ENCODE results near the gene NT5C1A.

NT5C1A gene

GRCh38 chr1:39713557-39713956 lies 41.6 kb upstream of the NT5C1A start:
- peaks cover 2 to 42% (median 23%) of the 10 kb centered on the region in 3 experiments for H3K27me3 ChIP-seq (ENCODE audit: control insufficient read depth in 3 of 3, insufficient read depth in 3 of 3, low read depth in 1 of 3, low read length in 3 of 3)
- H3K27ac ChIP-seq (replicated peaks; ENCODE audit: low read length), result no peak overlapping the region
- no peak for DNase-seq (ENCODE audit: low spot score)

GRCh38 chr1:39711966-39712340 lies 40.0 kb upstream of the NT5C1A start:
- Histone ChIP-seq H3K79me1 (ENCODE audit: low read depth, low read length) (no peaks in the 10 kb centered on the region), H3K4me1 (ENCODE audit: control insufficient read depth in 2 of 2, insufficient read depth in 1 of 2, low read depth in 1 of 2, low read length in 2 of 2) (peaks cover 7 to 8% of the 10 kb centered on the region in 2 donors), H3K36me3 (replicated peaks in 1 of 2; ENCODE audit: control insufficient read depth in 2 of 2, insufficient read depth in 2 of 2, low read length in 2 of 2) (no peaks in the 10 kb centered on the region), H3K4ac (ENCODE audit: low read length) (no peak overlapping the region), H4K91ac (ENCODE audit: low read depth, low read length, poor library complexity) (no peak overlapping the region), H2BK5ac (ENCODE audit: low read length) (no peak overlapping the region), H2AK5ac (ENCODE audit: low read depth, low read length) (no peak overlapping the region), H4K8ac (ENCODE audit: low read depth, low read length) (no peak overlapping the region), H3K9ac (ENCODE audit: low read depth, low read length, poor library complexity) (no peak overlapping the region), H3K23ac (ENCODE audit: low read depth, low read length, poor library complexity) (no peak overlapping the region), H3K4me2 (ENCODE audit: insufficient read depth, low read length, poor library complexity, severe bottlenecking) (no peak overlapping the region), H3K14ac (ENCODE audit: low read length) (no peak overlapping the region), H3K9me3 (replicated peaks in 1 of 2; ENCODE audit: control insufficient read depth in 2 of 2, insufficient read depth in 1 of 2, low read depth in 1 of 2, low read length in 2 of 2) (no peaks in the 10 kb centered on the region), H2BK15ac (ENCODE audit: low read length) (no peak overlapping the region), H2AFZ (ENCODE audit: low read length) (peak overlapping the region; percentile 54), H2BK120ac (ENCODE audit: low read depth, low read length) (no peak overlapping the region), H2BK12ac (ENCODE audit: low read length) (no peak overlapping the region), H3K27me3 (ENCODE audit: control insufficient read depth in 3 of 3, insufficient read depth in 3 of 3, low read depth in 1 of 3, low read length in 3 of 3) (peaks cover 0 to 39% (median 14%) of the 10 kb centered on the region in 3 experiments), H3K4me3 (ENCODE audit: low read length in 2 of 2) (no peak overlapping the region), H3K27ac (replicated peaks; ENCODE audit: low read length) (no peak overlapping the region), H3K18ac (ENCODE audit: low read length) (no peak overlapping the region)
- WGBS, 2 donors (ENCODE audit: extremely low coverage in 2 of 2, insufficient read length in 2 of 2, insufficient replicate concordance in 1 of 2), result no CpG with 5 or more reads among the region's 6 CpGs
- no peak for DNase-seq (ENCODE audit: low spot score)

More at GRCh38 chr1:39713557-39713956, 41.6 kb upstream of the NT5C1A start:
- Histone ChIP-seq H3K79me1 (ENCODE audit: low read depth, low read length) (no peaks in the 10 kb centered on the region), H4K91ac (ENCODE audit: low read depth, low read length, poor library complexity) (no peak overlapping the region), H3K4me2 (ENCODE audit: insufficient read depth, low read length, poor library complexity, severe bottlenecking) (no peak overlapping the region), H4K8ac (ENCODE audit: low read depth, low read length) (no peak overlapping the region), H2BK12ac (ENCODE audit: low read length) (no peak overlapping the region), H2AK5ac (ENCODE audit: low read depth, low read length) (no peak overlapping the region), H3K9me3 (replicated peaks in 1 of 2; ENCODE audit: control insufficient read depth in 2 of 2, insufficient read depth in 1 of 2, low read depth in 1 of 2, low read length in 2 of 2) (no peaks in the 10 kb centered on the region), H3K4me1 (ENCODE audit: control insufficient read depth in 2 of 2, insufficient read depth in 1 of 2, low read depth in 1 of 2, low read length in 2 of 2) (peaks cover 7 to 8% of the 10 kb centered on the region in 2 donors), H3K9ac (ENCODE audit: low read depth, low read length, poor library complexity) (no peak overlapping the region), H2BK120ac (ENCODE audit: low read depth, low read length) (no peak overlapping the region), H2AFZ (ENCODE audit: low read length) (no peak overlapping the region), H3K23ac (ENCODE audit: low read depth, low read length, poor library complexity) (no peak overlapping the region), H3K18ac (ENCODE audit: low read length) (no peak overlapping the region), H3K4me3 (ENCODE audit: low read length in 2 of 2) (no peak overlapping the region), H3K14ac (ENCODE audit: low read length) (no peak overlapping the region), H3K4ac (ENCODE audit: low read length) (no peak overlapping the region), H3K36me3 (replicated peaks in 1 of 2; ENCODE audit: control insufficient read depth in 2 of 2, insufficient read depth in 2 of 2, low read length in 2 of 2) (no peaks in the 10 kb centered on the region), H2BK15ac (ENCODE audit: low read length) (no peak overlapping the region), H2BK5ac (ENCODE audit: low read length) (no peak overlapping the region)
- WGBS, 2 donors (ENCODE audit: extremely low coverage in 2 of 2, insufficient read length in 2 of 2, insufficient replicate concordance in 1 of 2), result no CpG with 5 or more reads among the region's 5 CpGs

GRCh38 chr1:39711104-39711965 lies 39.4 kb upstream of the NT5C1A start:
- Histone ChIP-seq H3K9me3 (replicated peaks in 1 of 2; ENCODE audit: control insufficient read depth in 2 of 2, insufficient read depth in 1 of 2, low read depth in 1 of 2, low read length in 2 of 2) (no peaks in the 10 kb centered on the region), H3K4me2 (ENCODE audit: insufficient read depth, low read length, poor library complexity, severe bottlenecking) (no peak overlapping the region), H3K23ac (ENCODE audit: low read depth, low read length, poor library complexity) (no peak overlapping the region), H4K8ac (ENCODE audit: low read depth, low read length) (no peak overlapping the region), H2BK5ac (ENCODE audit: low read length) (no peak overlapping the region), H3K14ac (ENCODE audit: low read length) (no peak overlapping the region), H3K27me3 (ENCODE audit: control insufficient read depth in 3 of 3, insufficient read depth in 3 of 3, low read depth in 1 of 3, low read length in 3 of 3) (peaks cover 0 to 38% (median 12%) of the 10 kb centered on the region in 3 experiments), H3K79me1 (ENCODE audit: low read depth, low read length) (no peaks in the 10 kb centered on the region), H3K18ac (ENCODE audit: low read length) (peak overlapping the region; percentile 15), H3K9ac (ENCODE audit: low read depth, low read length, poor library complexity) (no peak overlapping the region), H3K36me3 (replicated peaks in 1 of 2; ENCODE audit: control insufficient read depth in 2 of 2, insufficient read depth in 2 of 2, low read length in 2 of 2) (no peaks in the 10 kb centered on the region), H4K91ac (ENCODE audit: low read depth, low read length, poor library complexity) (no peak overlapping the region), H2BK15ac (ENCODE audit: low read length) (no peak overlapping the region), H3K4me3 (ENCODE audit: low read length in 2 of 2) (no peak overlapping the region), H3K27ac (replicated peaks; ENCODE audit: low read length) (no peak overlapping the region), H2BK12ac (ENCODE audit: low read length) (no peak overlapping the region), H2BK120ac (ENCODE audit: low read depth, low read length) (no peak overlapping the region), H2AFZ (ENCODE audit: low read length) (peak overlapping the region; percentile 54), H3K4ac (ENCODE audit: low read length) (no peak overlapping the region), H2AK5ac (ENCODE audit: low read depth, low read length) (no peak overlapping the region), H3K4me1 (ENCODE audit: control insufficient read depth in 2 of 2, insufficient read depth in 1 of 2, low read depth in 1 of 2, low read length in 2 of 2) (peaks cover 7 to 8% of the 10 kb centered on the region in 2 donors)
- WGBS, 2 donors (ENCODE audit: extremely low coverage in 2 of 2, insufficient read length in 2 of 2, insufficient replicate concordance in 1 of 2), result no CpG with 5 or more reads among the region's 12 CpGs
- no peak for DNase-seq (ENCODE audit: low spot score)

- Histone ChIP-seq H3K4me2 (ENCODE audit: insufficient read depth, low read length, poor library complexity, severe bottlenecking) (no peak overlapping the region), H3K18ac (ENCODE audit: low read length) (no peak overlapping the region), H3K9me3 (replicated peaks in 1 of 2; ENCODE audit: control insufficient read depth in 2 of 2, insufficient read depth in 1 of 2, low read depth in 1 of 2, low read length in 2 of 2) (no peaks in the 10 kb centered on the region), H4K91ac (ENCODE audit: low read depth, low read length, poor library complexity) (no peak overlapping the region), H3K4me3 (ENCODE audit: low read length in 2 of 2) (no peak overlapping the region), H2BK120ac (ENCODE audit: low read depth, low read length) (no peak overlapping the region), H3K23ac (ENCODE audit: low read depth, low read length, poor library complexity) (no peak overlapping the region), H3K4me1 (ENCODE audit: control insufficient read depth in 2 of 2, insufficient read depth in 1 of 2, low read depth in 1 of 2, low read length in 2 of 2) (peaks cover 7 to 8% of the 10 kb centered on the region in 2 donors), H3K14ac (ENCODE audit: low read length) (no peak overlapping the region), H3K27ac (replicated peaks; ENCODE audit: low read length) (no peak overlapping the region), H3K4ac (ENCODE audit: low read length) (no peak overlapping the region), H2BK5ac (ENCODE audit: low read length) (no peak overlapping the region), H3K27me3 (ENCODE audit: control insufficient read depth in 3 of 3, insufficient read depth in 3 of 3, low read depth in 1 of 3, low read length in 3 of 3) (peaks cover 0 to 39% (median 7%) of the 10 kb centered on the region in 3 experiments), H3K36me3 (replicated peaks in 1 of 2; ENCODE audit: control insufficient read depth in 2 of 2, insufficient read depth in 2 of 2, low read length in 2 of 2) (no peaks in the 10 kb centered on the region), H2BK15ac (ENCODE audit: low read length) (no peak overlapping the region), H3K79me1 (ENCODE audit: low read depth, low read length) (no peaks in the 10 kb centered on the region), H2AFZ (ENCODE audit: low read length) (no peak overlapping the region), H4K8ac (ENCODE audit: low read depth, low read length) (no peak overlapping the region), H3K9ac (ENCODE audit: low read depth, low read length, poor library complexity) (no peak overlapping the region), H2AK5ac (ENCODE audit: low read depth, low read length) (no peak overlapping the region), H2BK12ac (ENCODE audit: low read length) (no peak overlapping the region)
- DNase-seq (ENCODE audit: low spot score), result no peak
- WGBS, 2 donors (ENCODE audit: extremely low coverage in 2 of 2, insufficient read length in 2 of 2, insufficient replicate concordance in 1 of 2), result no CpG with 5 or more reads among the region's 4 CpGs
Measured at GRCh38 chr1:39707506-39707905, 35.6 kb upstream of the NT5C1A start.
